RPMI7951 (cell line): Measurements from ENCODE around the gene DSCAML1. TPM values are rescaled to one million over a fixed set of nuclear protein-coding genes. Genes with fewer than 3 reads are reported as not detected.

Experiments
- DNase-seq: peaks from one replicate; pipeline ENCODE4 v3.0.0-alpha.2; 2012; ENCODE audit warnings: low read depth
- total RNA-seq: library from RNA; depleted of rRNA; stranded (reverse); fragments of >200 nt; shearing (Covaris generic); gene quantifications from 2 replicates; pipeline ENCODE4 v1.2.3, GENCODE V29; 2014

DSCAML1 gene
- total RNA-seq, 1 experiment from 2014 or later: not detected

DNA sequence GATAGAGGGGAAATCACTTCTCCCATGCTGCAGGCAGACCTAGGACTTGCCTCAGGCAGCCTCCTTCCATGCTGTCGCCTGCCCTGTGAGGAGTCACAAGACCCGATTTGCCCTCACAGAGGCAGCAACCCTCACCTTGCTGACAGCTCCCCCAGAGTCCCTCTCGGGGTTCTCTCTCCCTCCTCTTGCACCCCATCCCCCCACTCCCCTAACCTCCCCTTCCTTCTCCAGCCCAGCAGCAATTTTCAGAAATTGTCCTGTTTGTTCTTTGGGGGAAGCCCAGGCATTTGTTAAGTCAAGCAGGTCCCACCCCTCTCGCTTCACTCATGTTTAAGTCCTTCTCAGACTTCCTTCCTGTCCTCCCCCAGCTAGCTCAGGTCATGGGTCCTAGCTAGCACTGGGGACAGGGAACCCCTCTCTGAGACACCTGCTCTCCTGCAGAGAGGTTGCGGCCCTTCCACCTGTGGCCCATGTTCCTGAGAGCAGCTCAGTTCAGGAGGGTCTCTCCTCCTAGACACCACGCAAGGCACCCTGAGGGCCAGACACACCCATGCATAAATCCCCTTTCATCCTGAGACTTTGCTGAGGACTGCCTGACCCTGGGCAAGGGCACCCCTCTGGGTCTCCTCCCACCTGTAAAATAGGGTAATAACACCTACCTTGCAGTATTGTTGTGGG is 33.8 kb upstream of the DSCAML1 start:
- DNase-seq: no peak

DNA sequence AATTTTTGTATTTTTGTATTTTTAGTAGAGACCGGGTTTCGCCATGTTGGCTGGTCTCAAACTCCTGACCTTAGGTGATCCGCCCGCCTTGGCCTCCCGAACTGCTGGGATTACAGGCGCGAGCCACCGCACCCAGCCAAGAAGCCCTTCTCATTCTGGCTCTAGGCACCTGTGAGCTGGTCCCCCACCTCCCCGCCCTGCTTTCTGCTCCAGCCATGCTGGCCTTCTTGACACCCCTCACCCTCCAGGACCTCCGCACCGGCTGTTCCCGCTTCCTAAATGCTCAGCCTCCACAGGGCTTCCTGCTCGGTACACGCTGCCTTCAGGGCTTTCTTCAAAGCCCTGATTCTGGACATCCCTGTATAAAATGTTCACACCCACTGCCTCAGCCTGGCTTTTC is 33.1 kb upstream of the DSCAML1 start:
- no peak for DNase-seq

DNA sequence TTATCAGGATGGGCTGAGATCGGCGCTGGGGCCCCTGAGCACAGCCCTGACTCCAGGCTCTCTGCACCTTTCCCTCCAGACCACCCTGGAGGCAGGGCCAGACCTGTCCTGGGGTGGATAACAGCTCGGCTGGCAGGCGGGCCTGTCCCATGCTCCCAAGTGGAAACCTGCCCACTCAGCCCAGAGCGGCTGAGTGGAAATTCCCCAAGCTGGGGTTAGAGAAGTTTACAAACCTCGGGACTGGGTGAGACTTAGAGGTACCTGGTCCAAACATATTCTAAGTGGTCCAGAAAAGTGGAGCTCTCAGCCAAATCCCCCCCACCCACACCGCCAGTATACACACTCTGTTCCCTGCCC is 32.3 kb upstream of the DSCAML1 start:
- no peak for DNase-seq

DNA sequence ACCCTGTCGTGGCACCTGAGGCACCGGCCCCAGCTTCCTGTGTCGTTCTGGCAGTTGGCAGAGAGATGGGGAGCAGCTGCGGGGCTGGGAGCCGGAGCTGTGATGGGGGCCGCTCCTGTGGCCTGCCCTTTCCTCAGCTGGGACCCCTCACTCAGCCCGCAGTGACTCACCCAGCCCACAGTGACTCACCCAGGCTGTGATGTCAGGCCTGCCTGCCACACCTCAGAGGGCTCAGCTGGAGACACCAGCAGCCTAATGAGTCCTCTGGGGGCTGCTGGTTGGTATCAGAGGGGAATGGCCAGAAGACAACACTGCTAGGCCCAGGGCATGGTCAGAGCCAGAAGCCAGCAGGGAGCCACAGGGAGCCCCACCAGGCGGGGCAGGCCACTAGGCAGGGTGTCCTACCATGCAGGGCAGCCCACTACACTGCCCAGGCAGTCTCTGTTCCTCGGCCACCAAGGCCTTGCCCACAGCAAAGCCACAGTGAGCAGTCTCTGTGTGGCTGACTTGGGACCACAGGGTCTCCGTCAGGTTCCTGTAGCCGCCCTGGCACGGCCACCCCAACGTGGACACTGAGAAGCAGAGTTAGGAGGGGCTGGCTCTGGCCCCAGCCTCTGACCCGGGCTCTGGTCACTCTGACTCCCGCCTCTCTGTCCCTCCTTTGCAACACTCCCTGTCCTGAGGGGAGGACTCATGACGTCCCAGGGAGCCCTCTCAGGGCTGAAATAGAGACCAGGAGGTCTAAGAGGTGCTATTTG is 31.8 kb upstream of the DSCAML1 start:
- DNase-seq: peak; percentile 74

DNA sequence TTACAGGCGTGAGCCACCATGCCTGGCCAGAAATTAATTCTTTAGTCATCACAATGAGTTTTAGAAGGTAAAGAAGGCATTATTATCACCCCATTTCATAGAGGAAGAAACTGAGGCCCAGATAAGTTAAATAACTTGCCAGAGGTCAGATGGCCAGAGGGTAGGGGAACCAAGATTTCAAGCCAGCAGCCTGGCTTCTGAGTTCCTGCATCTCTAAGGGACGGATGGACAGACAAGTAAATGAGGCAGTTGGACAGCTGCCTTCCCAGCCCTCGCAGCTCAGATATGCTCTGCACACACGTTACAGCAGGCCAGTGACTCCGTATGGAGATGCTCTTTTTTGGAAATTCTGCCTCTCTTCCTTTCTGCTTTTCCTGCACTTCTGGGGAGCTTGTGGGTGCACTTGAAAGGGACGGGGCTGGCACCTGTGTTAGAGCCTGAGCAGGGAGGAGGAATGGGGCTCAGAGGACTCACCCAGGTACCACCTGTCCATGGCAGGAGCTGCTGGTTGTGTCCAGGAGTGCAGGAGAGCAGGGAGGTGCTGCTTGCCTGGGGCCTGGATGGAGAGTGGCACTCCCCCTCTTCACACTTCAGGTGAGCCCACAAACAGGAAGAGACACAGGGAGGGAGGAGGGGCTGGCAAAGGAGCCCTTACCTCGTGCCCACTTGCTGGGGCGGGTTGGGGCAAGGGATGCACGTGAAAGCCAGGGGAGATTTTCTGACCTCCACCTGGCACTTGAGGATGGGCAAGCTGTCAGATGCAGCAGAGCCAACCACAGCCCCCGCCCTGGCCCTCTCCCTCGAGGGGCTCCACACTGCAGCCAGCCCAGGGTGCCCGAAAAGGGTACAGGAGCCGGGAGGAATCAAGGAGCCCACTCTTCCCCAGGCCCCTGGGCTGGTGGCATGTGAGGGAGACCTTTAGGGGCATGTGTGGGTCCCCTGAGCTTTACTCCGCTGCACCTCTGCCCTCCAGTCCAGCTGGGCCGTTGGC is 30.8 kb upstream of the DSCAML1 start:
- DNase-seq: no peak

DNA sequence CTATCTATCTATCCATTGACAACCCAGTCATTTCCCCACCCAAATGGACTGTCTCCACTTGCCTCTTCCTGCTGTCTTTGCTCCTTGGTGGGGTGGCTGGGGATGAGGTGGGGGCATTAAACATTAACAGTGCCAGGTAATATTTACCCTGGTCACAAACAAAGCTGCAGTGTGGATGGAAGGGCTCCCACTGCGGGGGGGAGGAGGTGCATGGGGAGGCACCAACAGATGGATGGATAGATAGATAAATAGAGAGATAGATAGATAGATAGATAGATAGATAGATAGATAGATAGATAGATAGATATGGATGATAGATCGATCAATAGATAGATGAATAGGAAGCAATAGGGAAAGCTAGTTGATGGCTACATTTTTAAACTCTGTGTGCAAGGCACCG is 29.8 kb upstream of the DSCAML1 start:
- DNase-seq: no peak

DNA sequence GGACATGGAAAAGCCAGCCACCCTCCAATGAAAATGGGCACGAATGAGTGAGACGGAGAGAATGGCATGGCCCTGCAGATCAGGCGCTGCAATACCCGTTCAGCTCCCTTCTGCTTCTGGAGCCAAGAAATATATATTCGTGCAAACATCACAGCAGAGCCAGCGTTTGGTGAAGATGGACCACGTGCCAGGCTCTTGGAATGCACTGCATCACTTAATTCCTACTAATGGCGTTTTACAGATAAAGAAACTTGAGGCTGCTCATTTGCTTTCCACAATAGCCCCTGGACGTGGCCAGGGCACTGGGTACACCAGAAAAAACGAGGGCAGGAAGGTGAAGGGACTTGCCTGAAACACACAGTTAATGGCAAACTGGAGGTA is 29.2 kb upstream of the DSCAML1 start:
- no peak for DNase-seq

DNA sequence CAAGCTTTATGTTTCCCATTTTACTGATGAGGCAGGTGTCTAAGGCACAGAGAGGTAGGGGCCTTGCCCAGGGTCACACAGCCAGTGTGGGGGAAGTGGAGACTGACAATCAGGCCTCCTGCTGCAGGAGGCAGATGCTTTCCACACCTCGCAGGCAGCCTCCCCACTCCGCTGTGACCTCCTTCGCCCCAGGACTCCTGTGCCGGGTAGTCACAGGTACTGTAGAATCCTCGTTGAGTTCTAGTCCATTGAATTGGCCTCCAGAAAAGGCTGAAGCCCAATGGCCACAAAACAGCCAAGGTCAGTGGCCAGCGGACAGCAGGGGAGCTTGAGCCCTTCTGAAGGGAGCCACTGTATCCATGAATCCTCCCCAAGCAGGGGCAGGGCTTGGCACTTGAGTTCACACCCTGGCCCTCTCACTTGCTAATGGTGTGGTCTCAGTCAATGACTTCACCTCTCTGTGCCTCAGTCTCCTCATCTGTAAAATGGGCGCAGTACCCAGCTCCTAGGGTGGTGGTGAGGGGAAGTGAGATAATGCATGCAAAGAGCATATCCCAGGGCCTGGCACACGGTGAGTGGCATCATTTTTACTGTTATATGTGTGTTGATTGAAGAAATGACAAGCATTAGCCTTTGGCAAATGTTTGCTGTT is 28.6 kb upstream of the DSCAML1 start:
- no peak for DNase-seq

DNA sequence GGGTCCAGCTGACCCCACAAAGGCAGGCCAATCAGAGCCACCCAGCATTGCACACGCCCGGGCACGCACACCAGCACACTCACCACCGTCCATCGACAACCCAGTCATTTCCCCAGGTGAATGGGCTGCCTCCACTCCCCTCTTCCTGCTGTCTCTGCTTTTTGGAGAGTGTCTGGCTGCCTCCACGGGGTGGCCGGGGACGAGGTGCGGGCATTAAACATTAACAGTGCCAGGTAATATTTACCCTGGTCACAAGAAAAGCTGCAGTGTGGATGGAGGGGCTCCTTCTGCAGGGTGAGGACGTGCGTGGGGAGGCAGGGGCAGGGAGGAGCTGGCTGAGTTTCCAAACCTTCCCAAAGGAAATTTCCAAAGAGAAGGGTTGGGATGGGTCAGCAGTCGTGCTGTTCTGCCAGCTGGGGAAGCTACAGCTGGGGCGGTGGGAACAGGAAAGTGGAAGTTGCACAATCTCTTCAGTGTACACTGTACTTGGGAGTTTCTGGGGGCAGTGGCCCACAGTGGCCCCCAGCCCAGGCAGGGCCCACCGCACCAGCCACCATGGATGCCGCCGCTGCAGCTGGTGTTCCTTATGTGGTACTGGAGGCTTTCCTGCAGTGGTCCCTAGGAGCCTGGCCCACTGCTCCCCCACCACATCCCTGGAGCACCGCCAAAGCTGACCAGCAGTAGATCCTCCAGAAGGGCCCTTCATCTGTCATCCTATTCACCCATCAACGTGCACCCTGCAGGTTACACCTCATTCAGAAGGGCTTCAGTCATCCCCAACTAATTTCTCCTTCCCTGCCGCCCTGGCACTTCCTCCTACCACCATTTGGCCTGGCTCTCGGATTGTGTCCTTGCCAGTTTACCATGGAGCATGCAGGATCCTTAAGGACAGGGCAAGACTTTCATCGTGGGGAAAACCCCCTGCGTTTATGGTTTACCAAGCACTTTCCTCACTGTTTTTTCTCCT is 27.8 kb upstream of the DSCAML1 start, which contains the start of gene FXYD2:
Gene FXYD2 (minus strand): TSS at position 174 of the 967 bp plus-strand sequence. CDS start 66 bp downstream, at position 108.
- peak; percentile 15 for DNase-seq

DNA sequence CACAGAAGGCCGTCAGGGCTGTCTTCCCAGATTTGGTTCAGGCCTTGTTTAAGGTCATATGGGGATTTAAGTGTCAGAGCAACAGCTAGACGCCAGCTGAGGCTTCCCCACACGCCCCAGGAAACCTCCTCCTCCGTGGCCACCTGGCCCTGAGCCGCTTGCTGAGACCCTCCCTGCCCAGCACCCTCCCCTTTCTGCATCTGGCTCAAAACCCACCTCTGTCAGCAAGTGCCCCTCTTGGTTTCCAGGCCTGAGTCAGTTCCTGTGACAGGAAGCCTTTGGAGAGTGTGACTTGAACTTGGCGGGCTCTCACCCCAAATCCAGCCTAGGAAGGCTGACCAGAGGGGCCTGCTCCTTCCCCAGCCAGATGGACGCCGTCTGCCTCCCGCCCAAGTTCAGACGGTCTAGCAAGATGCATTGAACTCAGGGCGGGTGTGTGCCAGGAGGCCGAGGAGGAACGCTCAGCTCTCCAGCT is 27.0 kb upstream of the DSCAML1 start:
- DNase-seq: peak; percentile 59

DNA sequence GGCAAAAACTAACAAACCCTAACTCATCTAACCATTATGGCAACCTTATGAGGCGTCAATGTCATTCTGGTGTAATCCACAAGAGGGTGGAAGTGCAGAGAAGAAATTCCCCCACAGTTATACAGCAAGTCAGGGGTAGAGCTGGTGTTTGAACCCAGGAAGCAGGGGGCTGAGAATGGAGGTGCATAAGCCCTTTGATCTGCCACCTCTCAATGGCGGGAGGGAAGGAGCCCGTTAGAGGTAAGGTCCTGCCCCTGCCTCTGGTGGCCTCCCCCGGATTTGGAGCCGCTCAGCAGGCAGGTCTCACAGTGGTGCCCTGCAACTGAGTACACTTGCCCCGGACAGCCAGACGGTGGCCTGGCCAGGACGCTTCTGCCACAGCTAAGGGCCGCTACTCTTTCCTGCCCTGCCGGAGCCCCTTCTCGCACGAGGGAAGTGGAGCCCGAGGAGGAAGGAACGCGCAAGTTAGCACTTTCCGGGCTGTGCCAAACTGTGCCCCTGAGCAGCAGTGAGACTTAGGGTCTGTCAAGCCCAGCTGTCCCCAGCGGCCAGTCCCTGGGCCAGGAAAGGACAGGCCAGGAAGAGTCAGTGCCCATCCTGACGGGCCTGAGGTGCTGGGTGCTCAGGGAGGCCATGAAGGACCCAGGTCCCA is 26.4 kb upstream of the DSCAML1 start:
- DNase-seq: no peak

DNA sequence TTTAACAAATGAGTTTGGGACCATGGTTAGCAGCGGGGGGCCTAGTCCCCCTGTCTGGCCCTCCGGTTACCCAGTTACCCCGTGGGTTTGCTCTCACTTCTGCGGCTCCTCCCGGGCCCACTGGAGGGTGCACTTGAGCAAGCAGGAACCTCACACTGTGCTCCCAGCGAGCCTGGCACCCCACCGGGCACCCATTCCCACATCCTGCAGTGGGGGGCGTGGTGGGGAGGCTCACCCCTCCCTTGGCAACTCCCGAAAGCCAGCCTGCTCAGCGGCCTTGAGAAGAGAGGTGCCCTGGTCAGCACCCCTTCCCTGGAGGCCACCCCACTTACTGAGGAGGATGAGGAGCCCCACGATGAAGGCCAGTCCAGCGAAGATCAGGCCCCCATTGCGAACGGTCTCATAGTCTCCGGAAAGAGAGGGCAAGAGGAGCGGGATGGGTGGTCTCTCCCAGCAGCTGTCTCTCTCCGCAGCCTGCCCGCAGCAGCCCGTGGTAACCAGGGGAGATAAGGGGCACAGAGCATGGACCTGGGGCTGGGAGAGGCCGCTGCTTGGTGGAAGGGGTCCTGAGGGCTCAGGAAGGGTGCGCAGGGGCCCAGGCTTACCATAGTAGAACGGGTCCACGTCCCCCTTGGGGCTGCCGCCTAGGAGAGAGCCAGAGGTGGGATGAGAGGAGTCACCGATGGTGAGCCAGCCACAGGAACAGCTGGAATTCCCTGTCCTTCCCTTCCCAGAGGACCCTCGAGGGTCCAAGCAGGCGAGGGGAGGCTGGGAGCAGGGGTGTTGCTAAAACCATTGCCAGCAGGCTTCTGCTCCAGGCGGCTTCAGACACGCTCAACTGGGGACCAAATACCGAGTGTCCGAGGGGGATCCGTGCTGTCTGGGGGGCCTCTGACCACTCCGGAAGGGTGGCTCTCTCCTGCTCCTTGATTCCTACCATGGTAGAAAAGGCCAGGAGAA is 25.3 kb upstream of the DSCAML1 start:
- DNase-seq: no peak

DNA sequence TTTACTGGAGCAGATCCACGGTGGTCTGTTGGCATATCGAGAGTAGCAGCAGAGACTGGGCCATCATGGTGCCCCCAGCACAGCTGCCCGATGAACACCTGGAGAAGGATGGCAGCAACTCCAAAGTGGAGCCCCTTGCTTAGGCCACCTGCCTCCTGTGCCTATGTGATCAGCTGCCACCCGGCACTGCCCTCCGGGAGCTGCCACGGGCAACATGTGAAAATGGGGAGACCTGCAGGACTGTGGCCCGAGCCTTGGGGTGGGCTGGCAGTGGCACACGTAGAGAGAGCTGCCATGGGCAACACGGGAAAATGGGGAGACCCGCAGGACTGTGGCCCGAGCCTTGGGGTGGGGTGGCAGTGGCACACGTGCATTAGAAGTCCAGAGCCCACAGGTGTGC is 24.4 kb upstream of the DSCAML1 start:
- no peak for DNase-seq

DNA sequence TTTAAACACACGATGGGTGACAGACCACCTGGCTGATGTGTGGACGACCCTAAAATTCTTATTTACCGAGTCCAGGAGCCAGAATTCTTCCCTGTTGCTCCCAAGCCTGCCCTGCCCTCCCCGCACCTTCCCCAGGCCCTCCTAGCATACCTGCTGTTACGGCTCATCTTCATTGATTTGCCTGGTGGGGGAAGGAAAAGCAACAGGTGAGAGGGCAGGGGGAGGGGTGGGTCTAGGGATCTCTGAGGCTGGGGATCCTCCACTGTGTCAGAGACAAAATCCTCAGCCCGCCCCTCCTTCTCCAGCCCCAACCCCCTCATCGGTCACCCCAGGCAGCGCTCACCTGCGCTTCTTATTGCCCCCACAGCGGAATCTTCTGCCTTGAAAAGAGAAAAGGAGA is 23.5 kb upstream of the DSCAML1 start:
- DNase-seq: no peak

DNA sequence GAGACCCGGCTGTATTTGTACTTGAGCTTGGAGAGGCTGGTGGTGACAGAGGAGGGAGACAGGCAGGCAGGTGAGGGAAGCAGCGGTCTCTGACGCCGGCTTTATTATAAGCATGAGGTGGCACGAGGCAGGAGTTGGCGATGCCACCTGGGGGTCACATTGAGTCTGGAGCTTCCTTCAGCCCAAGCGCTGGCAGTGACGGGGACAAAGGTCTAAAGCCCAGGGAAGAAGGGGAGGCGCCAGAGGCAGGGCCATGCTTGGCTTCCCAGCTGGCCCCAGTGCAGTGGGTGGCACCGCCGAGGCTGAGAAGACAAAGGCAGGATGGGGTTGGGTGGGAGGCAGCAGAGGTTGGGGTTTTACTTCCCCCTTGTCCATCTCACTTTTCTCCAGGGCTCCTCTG is 23.1 kb upstream of the DSCAML1 start:
- no peak for DNase-seq

DNA sequence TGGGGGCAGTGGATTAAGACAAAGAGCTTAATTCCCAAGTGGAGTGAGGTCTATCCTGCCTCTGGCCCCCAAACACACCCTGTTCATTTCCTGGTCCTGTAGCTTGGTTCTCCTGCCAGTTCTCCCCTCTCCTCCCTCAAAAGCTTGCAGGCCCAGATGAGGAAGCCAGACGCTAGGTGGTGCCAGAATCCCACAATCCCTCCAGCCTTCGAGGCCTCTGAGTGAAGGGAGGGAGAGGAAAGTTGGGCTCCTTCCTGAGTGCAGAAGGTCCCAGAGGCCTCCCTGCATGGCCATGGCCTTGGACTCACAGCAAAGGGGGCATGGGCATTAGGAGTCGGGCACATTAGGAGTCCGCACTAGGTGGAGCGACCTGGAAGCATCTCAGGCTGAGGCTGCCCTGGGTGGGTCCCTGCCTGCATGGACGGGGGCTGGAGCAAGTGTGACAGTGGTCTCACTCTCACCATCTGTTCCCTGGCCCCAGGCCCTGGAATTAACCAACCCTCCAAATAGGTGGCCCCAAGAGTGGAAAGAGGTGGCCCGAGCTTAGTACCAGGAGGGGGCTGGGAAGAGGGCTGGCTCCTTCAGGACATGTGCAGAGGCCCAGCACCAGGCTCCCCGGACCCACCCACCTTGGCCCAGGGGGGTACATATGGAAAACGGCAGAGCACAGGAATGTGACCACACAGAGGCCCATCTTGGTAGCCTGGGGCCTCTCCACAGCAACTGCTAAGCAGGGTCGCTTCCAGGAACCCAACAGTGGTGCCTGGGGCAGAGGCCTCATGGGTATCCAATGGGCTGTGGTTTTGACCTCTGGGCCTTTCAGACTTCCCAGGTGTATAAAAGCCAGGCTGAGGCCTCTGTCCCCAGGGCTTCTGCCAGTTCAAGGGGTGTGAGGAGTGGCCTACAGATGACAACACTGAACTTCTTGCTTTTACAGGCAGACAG is 22.4 kb upstream of the DSCAML1 start:
- DNase-seq: peak; percentile 53

DNA sequence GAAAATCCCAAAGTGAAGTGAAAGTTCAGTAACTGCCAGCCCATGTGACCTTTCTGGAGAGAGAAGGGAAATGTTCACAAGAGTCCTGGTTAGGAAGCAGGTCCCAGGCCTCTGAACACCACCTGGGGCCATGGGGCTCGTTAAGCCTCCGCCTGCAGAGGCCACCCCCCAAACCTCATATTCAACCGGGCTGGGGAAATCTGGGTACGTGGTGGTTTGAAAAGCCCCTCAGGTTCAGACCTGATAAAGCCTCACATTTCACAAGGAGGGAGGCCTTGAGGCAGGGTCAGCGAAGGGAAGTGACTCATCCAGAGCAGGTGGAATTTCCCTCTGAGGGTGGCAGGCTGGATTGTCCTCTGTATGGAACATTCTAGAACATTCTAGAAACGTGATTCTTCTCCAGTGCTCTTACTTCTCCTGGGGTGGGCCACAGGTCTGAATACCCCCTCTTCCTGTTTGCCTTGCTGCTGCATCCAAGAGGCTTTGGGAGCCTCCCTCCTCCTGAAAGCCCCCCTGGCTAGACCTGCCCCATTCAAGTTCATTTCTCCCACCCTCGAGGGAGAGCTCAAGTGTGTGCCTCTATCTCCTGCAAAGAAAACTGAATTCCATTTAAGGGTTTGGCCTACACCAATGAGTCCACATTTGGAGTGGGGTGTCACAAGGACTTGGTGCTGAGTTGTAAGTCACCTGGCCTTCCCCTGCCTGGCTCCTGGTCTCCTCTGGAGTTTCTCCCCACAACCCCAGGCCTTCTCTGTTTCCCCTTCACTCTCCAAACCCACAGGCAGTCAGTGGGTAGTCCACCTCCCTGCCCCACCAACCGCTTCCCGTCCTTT is 21.2 kb upstream of the DSCAML1 start:
- DNase-seq: peak; percentile 60
